IMR-90 (cell line): ENCODE data around the gene PTPRQ. TPM values are rescaled to one million over a fixed set of nuclear protein-coding genes. Genes with fewer than 3 reads are reported as not detected.

Experiments
- ATAC-seq: fragments of 200-7000 bp; cut with Tn5 transposase; 2 replicates; pipeline ENCODE4 v1.9.1; 2020; ENCODE audit warnings: low read depth, mild to moderate bottlenecking, moderate library complexity
- BruUV-seq: library from RNA; stranded (reverse); fragments of 400-500 nt; replicated peaks from 2 replicates; lab custom pipeline; 2021; lab: Mats Ljungman, UMichigan
- CTCF ChIA-PET: fragments of 300-600 bp; formaldehyde crosslinking; extraction: SDS; loops from one replicate; lab custom pipeline; 2021; ENCODE audit warnings: antibody characterized with exemption; lab: Yijun Ruan, JAX
- POLR2A ChIA-PET: fragments of 300-600 bp; sonication (Branson Sonifier 250); formaldehyde crosslinking; loops from one replicate; lab custom pipeline; 2022; ENCODE audit warnings: antibody characterized with exemption; ENCODE audit not compliant: unreplicated experiment; lab: Charles Lee
- DNase-seq: peaks from one replicate; pipeline ENCODE4 v3.0.0; 2013
- H2AFZ ChIP-seq: replicated peaks from 2 replicates; pipeline ENCODE3; 2013; ENCODE audit warnings: low read length, mild to moderate bottlenecking; ENCODE audit not compliant: poor library complexity
- H2AK5ac ChIP-seq: 2 replicates; pipeline ENCODE4 v1.6.1; 2013; ENCODE audit warnings: low read depth, low read length, inconsistent platforms
- H2AK9ac ChIP-seq: replicated peaks from 2 replicates; pipeline ENCODE3; 2013; ENCODE audit warnings: mild to moderate bottlenecking, low read depth, low read length, moderate library complexity; ENCODE audit not compliant: poor library complexity
- H2BK120ac ChIP-seq: 2 replicates; pipeline ENCODE4 v1.6.1; 2013; ENCODE audit warnings: low read depth, low read length, inconsistent platforms
- H2BK15ac ChIP-seq: 3 replicates; pipeline ENCODE4 v1.6.1; 2013; ENCODE audit warnings: low read depth, low read length, inconsistent platforms
- H2BK20ac ChIP-seq: 2 replicates; pipeline ENCODE4 v1.6.1; 2013; ENCODE audit warnings: low read depth, mild to moderate bottlenecking, inconsistent platforms, low read length, moderate library complexity
- H2BK5ac ChIP-seq: 2 replicates; pipeline ENCODE4 v1.6.1; 2013; ENCODE audit warnings: mild to moderate bottlenecking, low read depth, low read length, inconsistent platforms; ENCODE audit not compliant: poor library complexity, severe bottlenecking
- H3K14ac ChIP-seq: replicated peaks from 2 replicates; pipeline ENCODE4 v1.6.1; 2013; ENCODE audit warnings: low read depth, low read length, inconsistent platforms
- H3K18ac ChIP-seq: 2 replicates; pipeline ENCODE4 v1.6.1; 2013; ENCODE audit warnings: low read depth, low read length, control low read depth
- H3K23ac ChIP-seq: 2 replicates; pipeline ENCODE4 v1.6.1; 2013; ENCODE audit warnings: low read depth, low read length, inconsistent platforms
- H3K27ac ChIP-seq: 2 replicates; pipeline ENCODE4 v1.5.1; 2013; ENCODE audit warnings: mild to moderate bottlenecking, control low read depth, low read length; ENCODE audit not compliant: insufficient read depth
- H3K27me3 ChIP-seq: 2 replicates; pipeline ENCODE4 v1.6.1; 2013; ENCODE audit warnings: low read length; ENCODE audit not compliant: control insufficient read depth, insufficient read depth
- H3K36me3 ChIP-seq: 2 replicates; pipeline ENCODE4 v1.6.1; 2013; ENCODE audit warnings: low read length, mixed read lengths; ENCODE audit not compliant: control insufficient read depth, insufficient read depth
- H3K4ac ChIP-seq: 2 replicates; pipeline ENCODE4 v1.6.1; 2013; ENCODE audit warnings: low read depth, low read length, inconsistent platforms
- H3K4me1 ChIP-seq: 2 replicates; pipeline ENCODE4 v1.6.1; 2013; ENCODE audit warnings: low read length, mixed read lengths; ENCODE audit not compliant: control insufficient read depth, insufficient read depth
- H3K4me2 ChIP-seq: 2 replicates; pipeline ENCODE4 v1.6.1; 2013; ENCODE audit warnings: low read depth, mild to moderate bottlenecking, control low read depth, low read length, moderate library complexity
- H3K4me3 ChIP-seq: 2 replicates; pipeline ENCODE4 v1.5.1; 2013; ENCODE audit warnings: low read depth, mild to moderate bottlenecking, control low read depth, low read length, moderate library complexity; ENCODE audit not compliant: insufficient read depth
- H3K56ac ChIP-seq: 2 replicates; pipeline ENCODE4 v1.6.1; 2013; ENCODE audit warnings: low read length, inconsistent platforms; ENCODE audit not compliant: insufficient read depth; ENCODE audit errors: extremely low read depth
- H3K79me1 ChIP-seq, 2 experiments: 2 replicates each; pipeline ENCODE4 v1.6.1; 2013; ENCODE audit warnings: low read length in 2 of 2, inconsistent platforms in 1 of 2, low read depth in 1 of 2
- H3K9ac ChIP-seq: 2 replicates; pipeline ENCODE4 v1.6.1; 2013; ENCODE audit warnings: low read depth, low read length, control low read depth
- H3K9me1 ChIP-seq: 2 replicates; pipeline ENCODE4 v1.6.1; 2013; ENCODE audit warnings: low read length, inconsistent platforms; ENCODE audit not compliant: insufficient read depth
- H3K9me3 ChIP-seq: 2 replicates; pipeline ENCODE4 v1.6.1; 2013; ENCODE audit warnings: low read length; ENCODE audit not compliant: control insufficient read depth, insufficient read depth
- H4K20me1 ChIP-seq: 2 replicates; pipeline ENCODE4 v1.6.1; 2013; ENCODE audit warnings: low read length, inconsistent platforms; ENCODE audit not compliant: insufficient read depth
- H4K5ac ChIP-seq: 2 replicates; pipeline ENCODE4 v1.6.1; 2013; ENCODE audit warnings: mild to moderate bottlenecking, low read depth, low read length, control low read depth
- H4K8ac ChIP-seq, 2 experiments: 2 replicates each; pipeline ENCODE4 v1.6.1; 2013; ENCODE audit warnings: low read depth in 2 of 2, low read length in 2 of 2, control low read depth in 1 of 2, inconsistent platforms in 1 of 2
- H4K91ac ChIP-seq: 2 replicates; pipeline ENCODE4 v1.6.1; 2013; ENCODE audit warnings: low read depth, low read length, inconsistent platforms; ENCODE audit not compliant: insufficient read depth
- BHLHE40 ChIP-seq: fragments of 150-350 bp; IDR thresholded peaks from 2 replicates; pipeline ENCODE4 v1.6.1; 2016; ENCODE audit warnings: mild to moderate bottlenecking, low read depth, low read length
- CEBPB ChIP-seq: IDR thresholded peaks from 2 replicates; pipeline ENCODE4 v1.6.1; 2012; ENCODE audit warnings: low read depth, low read length, improper control_type of control experiment
- CHD1 ChIP-seq: IDR thresholded peaks from 2 replicates; pipeline ENCODE4 v1.6.1; 2012; ENCODE audit warnings: low read depth, low read length, improper control_type of control experiment
- CTCF ChIP-seq: conservative IDR thresholded peaks from 2 replicates; pipeline ENCODE4 v1.5.1; 2012; ENCODE audit warnings: mild to moderate bottlenecking, low read depth, low read length, improper control_type of control experiment
- ELK1 ChIP-seq: fragments of 150-350 bp; IDR thresholded peaks from 2 replicates; pipeline ENCODE4 v1.6.1; 2016; ENCODE audit warnings: low read depth, mild to moderate bottlenecking, low read length, moderate library complexity, borderline replicate concordance
- FOS ChIP-seq: fragments of 150-350 bp; IDR thresholded peaks from 2 replicates; pipeline ENCODE4 v1.6.1; 2016; ENCODE audit warnings: low read depth, low read length
- MAFK ChIP-seq: IDR thresholded peaks from 2 replicates; pipeline ENCODE4 v1.6.1; 2012; ENCODE audit warnings: low read depth, low read length, improper control_type of control experiment
- MAZ ChIP-seq: IDR thresholded peaks from 2 replicates; pipeline ENCODE4 v1.6.1; 2012; ENCODE audit warnings: low read depth, mild to moderate bottlenecking, low read length, improper control_type of control experiment, moderate library complexity, borderline replicate concordance
- MXI1 ChIP-seq: IDR thresholded peaks from 2 replicates; pipeline ENCODE4 v1.6.1; 2012; ENCODE audit warnings: low read depth, mild to moderate bottlenecking, low read length, moderate library complexity, borderline replicate concordance
- NFE2L2 ChIP-seq: fragments of 150-350 bp; IDR thresholded peaks from 2 replicates; pipeline ENCODE4 v1.6.1; 2016; ENCODE audit warnings: low read depth, mild to moderate bottlenecking, low read length
- POLR2A ChIP-seq: IDR thresholded peaks from 2 replicates; pipeline ENCODE4 v1.6.1; 2012; ENCODE audit warnings: mild to moderate bottlenecking, low read depth, low read length
- RAD21 ChIP-seq: IDR thresholded peaks from 2 replicates; pipeline ENCODE4 v1.6.1; 2012; ENCODE audit warnings: low read length, improper control_type of control experiment
- RCOR1 ChIP-seq: IDR thresholded peaks from 2 replicates; pipeline ENCODE4 v1.6.1; 2012; ENCODE audit warnings: mild to moderate bottlenecking, low read length, improper control_type of control experiment; ENCODE audit not compliant: insufficient replicate concordance
- RFX5 ChIP-seq: IDR thresholded peaks from 2 replicates; pipeline ENCODE4 v1.8.0; 2012; ENCODE audit warnings: low read depth, mild to moderate bottlenecking, low read length, moderate library complexity
- SMC3 ChIP-seq: fragments of 150-350 bp; IDR thresholded peaks from 2 replicates; pipeline ENCODE4 v1.6.1; 2016; ENCODE audit warnings: low read depth, mild to moderate bottlenecking, antibody characterized with exemption, low read length, moderate library complexity
- USF2 ChIP-seq: fragments of 150-350 bp; IDR thresholded peaks from 2 replicates; pipeline ENCODE4 v1.6.1; 2017; ENCODE audit warnings: mild to moderate bottlenecking, antibody characterized with exemption, low read length, low read depth
- whole genome bisulfite sequencing, 2 experiments: methylation state at CpG; one replicate each; pipeline versions ENCODE4 v1.1.5 to v1.1.7; 2013; ENCODE audit warnings: missing lambda C conversion rate in 2 of 2; ENCODE audit not compliant: insufficient read length in 1 of 2; ENCODE audit errors: extremely low coverage in 2 of 2; 5-methylcytosine and 5-hydroxymethylcytosine counted together
- dilution Hi-C: fragments of 300-500 bp; cut with HindIII; formaldehyde crosslinking; loops from one replicate; pipeline ENCODE4 v1.14.3; 2018; ENCODE audit warnings: low sequenced_read_pairs; ENCODE audit not compliant: unreplicated experiment
- in situ Hi-C: fragments of 300-500 bp; cut with MboI; formaldehyde crosslinking; loops from 3 replicates; pipeline ENCODE4 v1.14.3; 2019; ENCODE audit warnings: low sequenced_read_pairs, inconsistent platforms, mixed read lengths
- intact Hi-C: fragments of 100-400 bp; cut with micrococcal nuclease; formaldehyde crosslinking; loops from 2 replicates; pipeline ENCODE4 v1.10.0; 2022
- polyA plus RNA-seq, 3 experiments: library from polyadenylated mRNA; depleted of rRNA; stranded (reverse); fragments of >200 nt; gene quantifications; 2 replicates each; pipeline ENCODE4 v1.2.3, GENCODE V29; 2012; ENCODE audit warnings: low replicate concordance in 1 of 3
- total RNA-seq: library from RNA; depleted of rRNA; stranded (reverse); fragments of >200 nt; gene quantifications from 2 replicates; pipeline ENCODE4 v1.2.3, GENCODE V29; 2012

The PTPRQ gene
- total and polyA plus RNA-seq, 2 of the 4 experiments (the other 2 are of a cell fraction): 0.96 to 1.4 TPM

- H3K14ac ChIP-seq: no peak overlapping the region
- no peak overlapping the region for H3K18ac ChIP-seq
- H3K4me1 ChIP-seq: no peaks in the 10 kb centered on the region
- TF ChIP-seq MAZ (no peak), CHD1 (no peak), NFE2L2 (no peak), SMC3 (no peak), CEBPB (no peak), MAFK (no peak), BHLHE40 (no peak), ELK1 (no peak), RAD21 (no peak), RFX5 (no peak), POLR2A (no peak), CTCF (no peak), FOS (no peak), MXI1 (no peak), USF2 (no peak), RCOR1 (no peak)
- H3K27ac ChIP-seq: no peak overlapping the region
- in situ Hi-C loops (loop anchor here (10.0 to 25.0 kb wide), 4 partner anchors 189 to 847 kb away; no protein-coding TSS in a partner anchor), dilution Hi-C loops (no loop called here), intact Hi-C loops (loop anchor here (10.0 kb wide), 1 partner anchor 861 kb away; no protein-coding TSS in a partner anchor)
- H4K20me1 ChIP-seq: no peaks in the 10 kb centered on the region
- no peak overlapping the region for H2BK15ac ChIP-seq
- ChIA-PET POLR2A (no interaction called here), CTCF (no interaction called here)
- no peak overlapping the region for H2AK5ac ChIP-seq
- H3K9me1 ChIP-seq: no peaks in the 10 kb centered on the region
- H3K9me3 ChIP-seq: no peaks in the 10 kb centered on the region
- H3K36me3 ChIP-seq: no peaks in the 10 kb centered on the region
- no peak overlapping the region for H2BK120ac ChIP-seq
- DNase-seq (no peak), ATAC-seq (no peak)
- no peak overlapping the region; the same call in 1 of the 2 replicates for H4K5ac ChIP-seq
- H3K9ac ChIP-seq: no peak overlapping the region
- H2AK9ac ChIP-seq: no peak overlapping the region
- no peaks in the 10 kb centered on the region for H3K27me3 ChIP-seq
- BruUV-seq: no TSS peak
- no CpG with 5 or more reads among the region's 1 CpG for WGBS, 2 experiments
- no peak overlapping the region for H3K4me2 ChIP-seq
- H4K91ac ChIP-seq: no peak overlapping the region
- no peak overlapping the region for H2BK5ac ChIP-seq
- no peak overlapping the region for H2AFZ ChIP-seq
- H3K23ac ChIP-seq: no peak overlapping the region
- no peak overlapping the region for H3K56ac ChIP-seq
- H2BK20ac ChIP-seq: no peak overlapping the region
- H3K79me1 ChIP-seq: no peaks in the 10 kb centered on the region
- H4K8ac ChIP-seq: no peak overlapping the region
- no peak overlapping the region for H3K4me3 ChIP-seq
- H3K4ac ChIP-seq: no peak overlapping the region
These were observed 28.6 kb upstream of the PTPRQ start for GRCh38 chr12:80415466-80415865.
